AG04449 (cell line): ENCODE data around the gene NCOA3.

Experiments
- CTCF ChIA-PET: fragments of 350-600 bp; formaldehyde crosslinking; extraction: SDS; loops from one replicate; lab custom pipeline; 2021; ENCODE audit warnings: antibody characterized with exemption; lab: Yijun Ruan, JAX
- POLR2A ChIA-PET: fragments of 400-600, 350-600 bp; formaldehyde crosslinking; extraction: SDS; loops from one replicate; lab custom pipeline; 2020; ENCODE audit warnings: antibody characterized with exemption, inconsistent platforms; lab: Yijun Ruan, JAX
- DNase-seq: peaks from one replicate; pipeline ENCODE4 v3.0.0-alpha.2; 2010; ENCODE audit warnings: low read depth, low spot score
- H3K4me3 ChIP-seq: 2 replicates; pipeline ENCODE4 v1.5.1; 2011; ENCODE audit warnings: low read depth, mild to moderate bottlenecking, control low read depth, low read length
- TF ChIP-seq, protein P1 (sequence below): IDR thresholded peaks from one replicate; pipeline ENCODE4 v1.5.1; 2011; ENCODE audit warnings: mild to moderate bottlenecking, moderate library complexity, low read length, control low read depth, inconsistent platforms; ENCODE audit not compliant: insufficient read depth; ENCODE audit errors: missing control alignments

The NCOA3 gene

DNA sequence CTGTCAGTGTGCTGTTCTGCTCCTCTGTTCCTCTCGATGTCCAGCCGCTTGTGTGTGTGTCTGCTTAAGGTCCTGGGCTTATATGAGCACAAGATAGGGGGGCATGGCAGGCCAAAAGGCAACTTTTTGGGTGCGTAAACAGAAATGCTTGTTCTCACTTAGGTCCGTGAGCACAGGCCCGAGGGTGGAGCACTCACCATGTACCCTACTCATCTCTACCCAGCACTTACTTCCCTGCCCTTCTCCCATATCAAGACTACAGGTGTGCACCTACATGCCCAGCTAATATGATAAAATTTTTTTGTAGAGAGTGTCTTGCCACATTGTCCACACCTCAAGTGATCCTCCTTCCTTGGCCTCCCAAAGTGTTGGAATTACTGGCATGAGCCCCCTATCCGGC is 34.3 kb downstream of the NCOA3 start:
- ChIA-PET CTCF (interaction anchor here (1.3 kb wide), 1 partner anchor 33 kb away, joined by 5 read pairs; no protein-coding TSS in a partner anchor), POLR2A (no interaction called here)
- no peak for DNase-seq
- TF ChIP-seq, protein P1, sequence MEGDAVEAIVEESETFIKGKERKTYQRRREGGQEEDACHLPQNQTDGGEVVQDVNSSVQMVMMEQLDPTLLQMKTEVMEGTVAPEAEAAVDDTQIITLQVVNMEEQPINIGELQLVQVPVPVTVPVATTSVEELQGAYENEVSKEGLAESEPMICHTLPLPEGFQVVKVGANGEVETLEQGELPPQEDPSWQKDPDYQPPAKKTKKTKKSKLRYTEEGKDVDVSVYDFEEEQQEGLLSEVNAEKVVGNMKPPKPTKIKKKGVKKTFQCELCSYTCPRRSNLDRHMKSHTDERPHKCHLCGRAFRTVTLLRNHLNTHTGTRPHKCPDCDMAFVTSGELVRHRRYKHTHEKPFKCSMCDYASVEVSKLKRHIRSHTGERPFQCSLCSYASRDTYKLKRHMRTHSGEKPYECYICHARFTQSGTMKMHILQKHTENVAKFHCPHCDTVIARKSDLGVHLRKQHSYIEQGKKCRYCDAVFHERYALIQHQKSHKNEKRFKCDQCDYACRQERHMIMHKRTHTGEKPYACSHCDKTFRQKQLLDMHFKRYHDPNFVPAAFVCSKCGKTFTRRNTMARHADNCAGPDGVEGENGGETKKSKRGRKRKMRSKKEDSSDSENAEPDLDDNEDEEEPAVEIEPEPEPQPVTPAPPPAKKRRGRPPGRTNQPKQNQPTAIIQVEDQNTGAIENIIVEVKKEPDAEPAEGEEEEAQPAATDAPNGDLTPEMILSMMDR = no peak
- H3K4me3 ChIP-seq = no peak overlapping the region

DNA sequence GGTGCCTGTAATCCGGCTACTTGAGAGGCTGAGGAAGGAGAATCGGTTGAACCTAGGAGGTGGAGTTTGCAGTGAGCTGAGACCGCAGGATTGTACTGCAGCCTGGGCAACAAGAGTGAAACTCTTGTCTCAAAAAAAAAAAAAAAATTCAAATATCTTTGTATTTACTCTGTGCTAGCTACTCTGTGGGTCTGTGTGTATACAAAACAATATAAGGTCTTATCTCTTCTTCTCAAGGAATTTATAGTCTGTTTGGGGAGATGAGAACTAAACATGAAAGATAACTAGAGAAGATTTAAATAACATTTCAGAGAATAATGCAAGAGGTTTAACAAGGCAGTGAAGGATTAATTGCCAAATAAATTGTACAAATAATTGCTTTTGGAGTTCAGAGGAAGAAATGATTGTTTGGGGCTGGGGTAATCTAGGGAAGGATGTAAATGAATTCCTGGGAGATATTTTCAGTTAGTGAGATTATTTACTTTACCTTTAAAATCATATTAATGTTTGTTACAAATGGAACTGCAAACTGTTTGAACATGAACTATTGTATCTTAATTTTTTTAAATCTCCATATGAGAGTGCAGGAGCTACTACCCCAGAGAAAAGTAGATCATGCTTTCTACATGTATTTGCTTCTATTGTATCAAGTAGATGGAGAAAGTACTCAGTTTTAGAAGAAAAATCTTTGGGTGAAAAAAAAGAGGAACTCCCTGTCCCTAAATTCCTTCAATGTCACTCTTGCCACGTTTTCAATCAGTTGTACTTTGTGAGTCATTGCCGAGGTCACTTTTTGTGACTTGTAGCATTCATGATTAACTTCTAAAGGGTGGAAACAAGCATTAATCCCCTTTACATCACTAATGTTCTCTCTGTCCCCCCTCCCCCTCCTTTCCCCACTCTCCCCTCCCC is 39.0 kb downstream of the NCOA3 start:
- TF ChIP-seq, protein P1 = no peak
- ChIA-PET CTCF (interaction anchor here (1.1 to 1.4 kb wide), 2 partner anchors 11 to 156 kb away, joined by 3 to 5 read pairs; no protein-coding TSS in a partner anchor), POLR2A (no interaction called here)
- H3K4me3 ChIP-seq = no peak overlapping the region
- no peak for DNase-seq

DNA sequence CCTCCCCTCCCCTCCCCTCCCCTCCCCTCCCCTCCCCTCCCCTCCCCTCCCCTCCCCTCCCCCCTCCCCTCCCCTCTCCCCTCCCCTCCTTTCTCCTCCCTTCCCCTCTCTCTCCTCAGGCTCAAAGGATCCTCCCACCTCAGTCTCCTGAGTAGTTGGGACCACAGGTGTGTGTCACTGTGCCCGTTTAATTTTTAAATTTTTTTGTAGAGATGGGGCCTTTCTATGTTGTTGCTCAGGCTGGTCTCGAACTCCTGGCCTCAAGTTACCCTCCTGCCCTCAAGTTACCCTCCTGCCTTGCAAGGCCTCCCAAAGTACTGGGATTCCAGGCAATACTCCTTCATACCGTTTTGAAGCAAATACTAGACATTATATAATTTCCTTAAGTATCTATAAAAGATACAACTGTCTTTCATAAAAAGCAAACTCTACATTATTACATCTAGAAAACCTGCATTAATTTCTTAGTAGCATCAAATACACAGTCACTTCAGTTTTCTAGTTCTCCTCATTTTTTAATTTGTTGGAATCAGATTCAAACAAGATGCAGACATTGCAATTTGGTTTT is 39.8 kb downstream of the NCOA3 start:
- no peak for DNase-seq
- TF ChIP-seq, protein P1 = no peak
- ChIA-PET POLR2A (no interaction called here), CTCF (no interaction called here)
- no peak overlapping the region for H3K4me3 ChIP-seq

DNA sequence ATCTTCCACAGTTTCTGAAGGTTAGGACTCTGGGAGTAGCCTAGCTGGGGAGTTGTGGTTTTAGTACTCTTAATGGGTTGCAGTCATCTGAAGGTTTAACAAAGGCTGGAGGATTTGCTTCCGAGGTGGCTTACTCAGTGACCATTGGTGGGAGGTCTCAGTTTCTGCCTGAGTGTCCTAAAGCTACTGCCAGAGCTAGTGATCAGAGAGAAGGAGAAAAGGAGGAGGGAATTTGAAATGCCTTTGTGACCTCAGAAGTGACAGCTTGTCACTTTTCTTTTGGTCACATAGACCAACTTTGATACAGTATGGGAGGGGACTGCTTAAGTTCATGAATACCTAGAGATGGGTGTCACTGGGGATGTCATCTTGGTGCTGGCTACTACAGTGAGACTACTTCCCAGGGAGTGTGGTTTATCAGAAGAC is 41.3 kb downstream of the NCOA3 start:
- TF ChIP-seq, protein P1 = no peak
- H3K4me3 ChIP-seq = no peak overlapping the region
- ChIA-PET CTCF (no interaction called here), POLR2A (no interaction called here)
- no peak for DNase-seq

DNA sequence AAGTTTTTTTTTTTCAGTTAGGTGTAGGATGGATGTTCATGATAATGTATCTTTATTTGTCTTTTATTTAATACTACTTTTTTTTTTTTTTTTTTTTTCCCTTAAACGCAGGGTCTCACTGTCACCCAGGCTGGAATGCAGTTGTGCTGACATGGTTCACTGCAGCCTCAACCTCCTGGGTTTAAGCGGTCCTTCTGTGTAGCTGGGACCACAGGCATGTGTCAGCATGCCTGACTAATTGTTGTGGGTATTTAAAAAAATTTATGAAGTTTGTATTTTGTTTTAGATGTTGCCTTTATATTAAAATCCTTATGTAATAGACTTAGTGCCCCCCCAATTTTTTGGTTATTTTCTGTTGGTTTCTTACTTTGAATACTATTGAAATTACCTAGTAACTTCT is 42.6 kb downstream of the NCOA3 start:
- ChIA-PET POLR2A (interaction anchor here (0.7 to 0.9 kb wide), 2 partner anchors 43 to 324 kb away, joined by 3 read pairs; no protein-coding TSS in a partner anchor), CTCF (interaction anchor here (0.6 to 0.9 kb wide), 2 partner anchors 253 to 271 kb away, joined by 3 read pairs; no protein-coding TSS in a partner anchor)
- TF ChIP-seq, protein P1 = no peak
- no peak overlapping the region for H3K4me3 ChIP-seq
- DNase-seq = no peak

DNA sequence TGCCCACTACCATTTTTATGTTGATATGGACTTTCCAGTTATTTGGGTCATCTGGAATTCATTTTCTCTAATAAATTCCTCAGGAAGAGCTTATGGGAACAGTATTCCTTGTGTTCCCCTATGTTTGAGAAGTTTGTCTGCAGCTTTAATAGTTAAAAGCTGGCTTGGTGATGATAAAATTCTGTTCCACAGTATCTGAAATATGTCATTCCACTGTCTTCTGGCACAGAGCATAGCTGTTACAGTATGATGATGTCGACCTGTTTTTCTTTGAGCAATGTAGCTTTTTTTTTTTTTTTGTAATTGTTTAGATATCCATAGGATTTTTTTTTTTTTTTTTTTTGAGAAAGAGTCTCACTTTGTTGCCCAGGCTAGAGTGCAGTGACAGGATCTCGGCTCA is 43.2 kb downstream of the NCOA3 start:
- ChIA-PET CTCF (interaction anchor here (0.6 to 1.0 kb wide), 3 partner anchors 15 to 272 kb away, joined by 3 to 4 read pairs (median 3); no protein-coding TSS in a partner anchor), POLR2A (interaction anchor here (0.7 to 0.9 kb wide), 2 partner anchors 44 to 324 kb away, joined by 3 read pairs; no protein-coding TSS in a partner anchor)
- TF ChIP-seq, protein P1 = no peak
- H3K4me3 ChIP-seq = no peak overlapping the region
- DNase-seq = no peak
